GM18511 (cell line): ENCODE data around the gene NUP85.
"Not testable (repeated sequence)": the region's sequence is repeated elsewhere in the genome, so short reads cannot be mapped to it uniquely, and the experiment has no call there.

Experiments used
- ATAC-seq: cut with Tn5 transposase; IDR thresholded peaks from one replicate; pipeline ENCODE4 v1.9.1; 2021; ENCODE audit warnings: mild to moderate bottlenecking, moderate library complexity; ENCODE audit not compliant: unreplicated experiment

The NUP85 gene

DNA sequence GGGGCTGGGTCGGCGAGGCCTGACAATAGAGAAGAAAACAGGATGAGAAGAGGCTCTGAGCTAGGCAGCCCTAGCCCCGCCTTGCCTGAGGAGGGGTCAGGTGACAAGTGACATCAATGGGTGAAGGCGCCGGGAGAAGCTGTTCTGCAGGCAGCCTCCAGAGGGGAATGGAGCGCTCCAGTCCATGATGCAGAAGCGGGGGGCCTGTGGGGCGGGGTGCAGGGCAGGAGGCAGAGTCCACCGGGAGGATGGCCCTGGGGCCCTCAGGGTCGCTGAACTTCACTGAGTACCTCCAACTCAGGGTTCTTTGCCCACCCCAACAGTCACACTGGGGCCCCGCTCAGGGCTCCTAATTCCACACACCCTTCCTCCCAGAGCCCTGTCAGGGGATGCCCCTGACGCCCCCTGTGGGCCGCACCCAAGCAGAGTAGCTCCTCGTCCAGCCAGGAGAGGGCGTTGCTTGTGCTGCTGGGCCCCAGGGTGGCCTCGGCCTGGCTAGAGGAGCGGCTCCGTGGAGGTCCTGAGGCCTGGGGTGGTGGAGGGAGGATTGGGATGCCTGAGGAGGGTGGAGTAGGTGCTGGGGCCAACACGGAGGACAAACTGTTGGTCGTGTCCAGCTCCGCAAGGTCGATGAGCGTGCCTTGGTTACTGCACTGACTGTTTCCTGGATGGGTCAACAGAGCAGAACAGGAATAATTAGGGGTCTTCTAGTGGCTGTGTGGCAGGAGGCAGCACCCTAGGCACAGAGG, 35.1 kb downstream of the NUP85 start:
- ATAC-seq = no peak

DNA sequence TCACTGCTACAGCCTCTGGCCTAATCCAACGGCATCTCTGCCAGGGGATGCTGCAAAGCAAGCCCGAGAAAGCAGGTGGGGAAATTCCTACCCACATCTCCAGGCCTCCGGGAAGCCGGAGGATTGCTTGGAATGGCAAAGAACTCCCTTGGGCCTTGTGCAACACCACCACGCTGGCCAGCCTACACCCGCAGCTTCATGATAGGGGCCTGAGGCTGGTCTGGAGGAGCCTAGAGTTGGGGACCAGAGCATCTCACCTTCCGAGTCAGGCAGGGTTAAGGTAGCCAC, 35.6 kb downstream of the NUP85 start:
- ATAC-seq = no peak

DNA sequence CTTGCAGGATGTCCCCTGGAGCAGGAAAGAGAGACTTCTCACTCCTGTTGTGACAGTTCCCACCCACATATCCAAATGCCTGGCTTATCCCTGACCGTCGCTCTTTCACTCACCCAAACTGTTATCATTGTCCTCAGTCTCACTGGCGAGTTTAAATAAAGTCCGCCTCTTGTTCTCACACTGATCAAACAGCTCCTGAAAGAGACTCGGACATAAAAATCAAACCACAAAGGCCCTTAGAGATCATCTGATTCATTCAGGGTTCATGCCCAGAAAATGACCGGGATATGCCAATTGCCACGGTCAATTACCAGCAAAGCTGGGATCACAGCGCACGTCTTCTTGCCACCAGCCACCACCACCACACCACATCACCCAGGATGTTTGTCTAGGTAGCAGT, 36.0 kb downstream of the NUP85 start:
- ATAC-seq = no peak

DNA sequence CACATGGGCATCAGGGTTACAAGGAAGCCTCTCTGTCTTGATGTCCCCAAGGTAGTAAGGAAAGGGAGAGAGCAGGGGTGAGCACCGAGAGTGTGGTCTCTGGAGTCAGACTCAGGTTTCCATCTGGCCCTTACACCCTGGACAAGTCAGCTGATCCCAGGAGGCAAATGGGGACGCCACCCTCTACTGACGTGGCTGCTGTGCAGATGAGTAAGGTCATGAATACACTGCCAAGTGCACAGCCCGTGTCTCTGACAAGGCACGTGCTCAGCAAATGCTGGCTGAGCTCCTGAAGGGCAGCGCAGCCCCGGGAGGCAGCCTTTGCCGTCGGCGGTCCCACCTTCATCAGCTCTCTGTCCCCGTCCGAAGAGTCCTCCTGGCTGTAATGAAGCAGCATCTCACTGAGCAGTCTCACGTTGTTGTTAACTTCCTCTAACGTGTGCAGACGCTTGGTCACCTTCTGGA, 36.5 kb downstream of the NUP85 start:
- ATAC-seq = no peak

DNA sequence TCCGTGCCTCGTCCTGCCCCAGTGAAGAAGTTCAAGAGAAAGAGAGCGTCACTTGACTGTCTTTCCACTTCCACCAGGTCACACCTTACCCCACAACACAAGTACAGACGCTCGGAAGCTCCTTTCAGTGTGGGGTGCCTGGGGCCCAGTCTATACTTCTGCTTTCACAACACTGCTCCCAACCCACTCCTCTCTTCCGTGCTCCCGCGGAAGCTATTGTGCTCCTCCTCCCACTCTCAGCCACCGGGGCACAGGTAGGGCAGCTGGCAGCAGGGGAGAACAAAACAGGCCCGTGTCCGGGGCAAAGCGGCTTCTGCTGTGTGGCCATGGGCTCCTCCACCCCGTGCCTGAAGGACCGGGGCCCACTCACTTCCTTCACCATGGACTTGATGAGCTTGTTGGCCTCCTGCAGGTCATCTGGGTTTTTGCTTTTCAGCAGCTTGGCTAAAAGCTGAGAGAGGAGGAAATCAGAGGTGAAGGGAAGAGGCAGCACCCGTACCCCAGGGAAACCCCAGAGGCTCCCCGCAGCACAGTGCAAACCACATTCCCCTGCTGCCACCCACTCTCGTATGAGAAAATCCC, 37.1 kb downstream of the NUP85 start:
- ATAC-seq = peak; percentile 47

DNA sequence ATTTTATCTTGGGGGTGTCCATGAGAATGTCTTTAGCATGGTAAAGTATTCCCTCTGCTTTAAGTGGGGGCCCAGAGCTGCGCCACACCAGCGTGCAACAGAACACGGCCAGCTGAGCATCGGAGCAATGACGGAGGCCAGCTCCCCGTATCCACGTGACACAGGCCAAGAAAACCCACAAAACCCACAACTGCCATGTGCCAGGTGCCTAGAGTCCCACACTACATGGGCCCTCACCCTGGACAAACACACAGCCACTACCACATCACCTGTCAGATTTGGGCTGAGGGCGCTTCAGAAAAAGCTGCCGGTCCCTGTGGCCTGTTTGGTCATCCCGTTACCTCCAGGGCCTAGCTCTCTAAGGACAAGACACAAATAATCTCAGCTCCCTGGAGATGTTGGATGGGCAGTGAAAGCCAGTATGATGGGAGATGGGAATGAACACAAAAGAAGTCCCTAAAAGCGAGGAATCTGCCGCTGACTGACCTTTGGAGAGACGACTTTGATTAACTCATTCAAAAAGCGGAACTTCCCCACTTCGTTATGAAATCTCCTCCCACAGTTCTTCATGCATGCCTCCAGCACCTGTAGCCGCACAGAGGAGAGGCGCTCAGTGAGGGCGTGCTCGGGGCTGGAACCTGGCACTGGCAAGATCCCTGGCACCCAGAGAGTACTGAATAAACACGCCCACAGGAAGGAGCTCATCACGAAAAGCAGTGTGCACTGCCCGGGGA, 38.8 kb downstream of the NUP85 start:
- no peak for ATAC-seq

DNA sequence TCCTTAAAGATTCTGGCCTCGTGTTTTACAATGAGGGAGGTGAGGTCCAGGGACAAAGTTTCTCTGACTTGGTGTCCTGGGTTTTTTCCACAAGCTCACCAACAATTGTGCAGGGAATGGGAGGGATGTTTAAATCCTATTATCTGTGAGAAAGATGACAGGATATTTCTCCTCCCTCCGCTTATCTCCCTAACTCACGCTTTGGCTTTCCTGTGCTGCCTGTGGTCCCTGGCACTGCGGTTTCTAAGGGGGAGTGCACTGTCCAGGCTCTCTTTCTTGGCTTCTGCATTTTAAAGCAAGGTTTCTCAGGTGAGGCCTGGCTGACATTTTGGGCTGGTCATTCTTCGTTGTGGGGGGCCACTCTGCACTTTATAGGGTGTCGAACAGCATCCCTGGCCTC, 39.5 kb downstream of the NUP85 start:
- ATAC-seq = no peak

DNA sequence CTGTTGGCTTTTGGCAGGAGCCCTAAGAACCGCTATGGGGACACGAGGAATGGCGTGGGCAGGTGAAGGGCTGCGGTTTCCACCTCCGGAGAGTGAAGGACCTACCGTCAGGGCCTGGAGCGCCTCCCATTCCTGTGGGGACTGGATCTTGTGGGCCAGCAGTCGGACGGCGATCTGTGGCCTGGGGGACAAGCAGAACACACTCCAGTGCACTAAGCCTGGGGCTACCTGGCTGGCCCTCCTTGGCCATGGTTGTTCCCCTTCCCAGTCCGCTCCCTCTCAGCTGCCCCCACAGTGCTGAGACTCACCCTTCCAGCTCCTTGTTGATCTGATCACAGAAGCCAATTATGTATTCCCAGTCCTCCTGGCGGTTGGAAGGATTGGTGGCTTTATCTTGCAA, 40.9 kb downstream of the NUP85 start:
- no peak for ATAC-seq

DNA sequence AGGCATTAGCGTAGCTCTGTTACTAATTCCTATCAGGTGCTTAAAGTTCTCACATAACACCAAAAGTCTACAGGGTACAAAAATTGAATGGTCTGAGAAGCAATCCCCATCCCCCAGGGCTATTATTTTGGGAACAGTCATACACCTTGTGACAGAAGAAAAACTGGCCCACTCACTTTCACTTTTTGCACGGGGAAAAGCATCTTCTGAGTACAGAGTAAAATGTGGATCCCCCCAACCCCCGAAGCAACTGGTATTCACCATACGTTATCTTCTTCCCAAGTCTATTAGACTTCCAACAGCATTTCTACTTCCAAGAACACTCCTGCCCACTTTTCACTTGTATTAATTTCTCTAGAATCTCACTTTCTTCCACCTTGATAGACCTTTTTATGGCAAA, 44.1 kb downstream of the NUP85 start:
- ATAC-seq = no peak

DNA sequence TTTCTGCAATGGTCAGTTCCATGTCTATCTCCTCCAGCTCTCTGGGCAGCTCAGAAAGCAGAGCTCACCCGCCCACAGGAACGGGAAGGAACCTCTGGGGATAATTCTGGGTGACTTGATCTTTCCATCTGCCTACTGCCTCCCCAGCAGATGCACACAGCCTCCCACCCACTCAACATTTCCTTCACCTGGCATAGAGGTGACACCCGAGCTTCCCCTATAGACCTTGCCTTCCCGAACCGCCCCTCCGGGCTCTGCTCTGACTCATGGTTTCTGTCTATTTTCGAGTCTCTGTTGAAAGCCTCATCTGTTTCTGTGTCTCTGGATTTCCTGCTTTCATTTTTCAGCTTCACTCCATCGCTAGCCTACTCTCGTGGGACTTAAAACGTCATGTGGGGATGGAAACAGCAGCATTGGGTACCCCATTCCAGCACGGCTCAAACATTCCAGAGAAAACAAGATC, 44.6 kb downstream of the NUP85 start:
- peak; percentile 94 for ATAC-seq

DNA sequence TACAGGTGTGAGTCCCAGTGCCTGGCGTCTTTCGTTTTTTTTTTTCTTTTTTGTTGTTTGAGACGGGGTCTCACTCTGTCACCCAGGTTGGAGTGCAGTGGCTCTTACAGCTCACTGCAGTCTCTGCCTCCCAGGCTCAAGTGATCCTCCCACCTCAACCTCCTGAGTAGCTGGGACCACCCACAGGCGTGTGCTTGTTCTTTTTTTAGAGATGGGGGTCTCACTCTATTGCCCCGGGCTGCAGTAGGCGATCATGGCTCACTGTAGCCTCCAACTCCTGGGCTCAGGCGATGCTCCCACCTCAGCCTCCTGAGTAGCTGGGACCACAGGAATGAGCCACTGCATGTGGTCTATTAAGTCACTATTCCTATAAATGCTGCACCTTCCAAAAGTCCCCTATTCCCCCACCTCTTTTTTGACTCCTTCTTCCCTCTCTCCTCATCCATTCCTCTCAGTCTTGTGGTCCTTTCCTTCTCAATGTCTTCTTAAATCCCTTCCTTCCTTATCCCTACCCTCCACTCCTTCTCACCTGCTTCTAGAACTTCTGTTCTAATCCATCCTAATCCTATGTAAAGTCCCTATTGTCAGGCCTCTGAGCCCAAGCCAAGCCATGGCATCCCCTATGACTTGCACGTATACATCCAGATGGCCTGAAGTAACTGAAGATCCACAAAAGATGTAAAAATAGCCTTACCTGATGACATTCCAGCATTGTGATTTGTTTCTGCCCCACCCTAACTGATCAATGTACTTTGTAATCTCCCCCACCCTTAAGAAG, 46.7 kb downstream of the NUP85 start:
- ATAC-seq = no peak

DNA sequence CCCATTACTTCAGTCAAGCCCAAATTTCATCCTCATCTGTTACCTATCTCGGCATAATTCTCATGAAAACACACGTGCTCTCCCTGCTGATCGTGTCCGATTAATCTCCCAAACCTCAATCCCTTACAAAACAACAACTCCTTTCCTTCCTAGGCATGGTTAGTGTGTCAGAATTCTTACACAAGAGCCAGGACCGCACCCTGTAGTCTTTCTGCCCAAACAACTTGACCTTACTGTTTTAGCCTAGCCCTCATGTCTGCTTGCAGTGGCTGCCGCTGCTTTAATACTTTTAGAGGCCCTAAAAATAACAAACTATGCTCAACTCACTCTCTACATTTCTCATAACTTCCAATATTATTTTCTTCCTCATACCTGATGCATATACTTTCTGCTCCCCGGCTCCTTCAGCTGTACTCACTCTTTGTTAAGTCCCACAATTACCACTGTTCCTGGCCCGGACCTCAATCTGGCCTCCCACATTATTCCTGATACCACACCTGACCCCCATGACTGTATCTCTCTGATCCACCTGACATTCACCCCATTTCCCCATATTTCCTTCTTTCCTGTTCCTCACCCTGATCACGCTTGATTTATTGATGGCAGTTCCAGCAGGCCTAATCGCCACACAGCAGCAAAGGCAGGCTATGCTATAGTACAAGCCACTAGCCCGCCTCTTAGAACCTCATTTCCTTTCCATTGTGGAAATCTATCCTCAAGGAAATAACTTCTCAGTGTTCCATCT, 50.6 kb downstream of the NUP85 start:
- not testable (repeated sequence) for ATAC-seq

DNA sequence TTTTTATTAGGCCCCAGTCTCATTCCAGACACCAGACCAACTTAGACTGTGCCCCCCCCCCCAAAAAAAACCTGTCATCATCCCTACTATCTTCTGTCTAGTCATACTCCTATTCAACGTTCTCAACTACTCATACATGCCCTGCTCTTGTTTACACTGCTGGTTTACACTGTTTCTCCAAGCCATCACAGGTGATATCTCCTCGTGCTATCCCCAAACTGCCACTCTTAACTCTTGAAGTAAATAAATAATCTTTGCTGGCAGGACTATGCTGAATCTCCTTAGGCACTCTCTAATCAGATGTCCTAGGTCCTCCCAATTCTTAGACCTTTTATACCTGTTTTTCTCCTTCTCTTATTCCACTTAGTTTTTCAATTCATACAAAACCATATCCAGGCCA, 51.7 kb downstream of the NUP85 start:
- ATAC-seq = not testable (repeated sequence)

DNA sequence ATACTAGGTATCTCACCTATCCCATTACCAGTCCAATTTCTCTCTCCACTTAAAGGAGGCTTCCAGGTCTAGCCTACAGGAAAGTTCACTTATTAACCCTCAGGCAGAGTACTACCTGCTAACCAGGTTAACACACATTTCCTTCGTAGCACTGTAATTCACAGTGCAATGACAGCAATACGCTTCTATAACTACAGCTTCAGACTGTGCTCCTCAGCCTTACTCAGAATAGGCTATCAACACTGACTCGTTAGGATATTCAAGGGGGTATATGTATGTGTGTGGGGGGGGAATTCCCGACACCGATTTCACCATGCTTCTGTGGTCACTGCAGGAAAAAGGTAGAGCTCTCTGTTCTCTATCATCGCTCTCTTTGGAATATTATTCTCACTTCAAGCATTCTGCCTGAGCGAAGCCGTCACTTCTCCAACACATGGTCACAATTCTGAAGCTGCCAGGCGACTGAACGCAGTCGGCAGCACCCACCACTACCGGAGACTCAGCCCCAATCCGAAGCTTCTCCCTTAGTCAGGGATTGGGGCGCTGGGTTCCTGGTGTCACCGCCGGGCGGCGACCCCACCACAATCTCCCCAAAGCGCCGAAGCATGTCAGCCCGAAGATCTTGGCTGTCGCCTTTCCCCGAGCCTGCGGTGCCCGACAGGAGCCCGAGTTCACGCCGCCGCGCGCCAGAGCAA, 55.3 kb downstream of the NUP85 start:
- peak; percentile 26 for ATAC-seq

DNA sequence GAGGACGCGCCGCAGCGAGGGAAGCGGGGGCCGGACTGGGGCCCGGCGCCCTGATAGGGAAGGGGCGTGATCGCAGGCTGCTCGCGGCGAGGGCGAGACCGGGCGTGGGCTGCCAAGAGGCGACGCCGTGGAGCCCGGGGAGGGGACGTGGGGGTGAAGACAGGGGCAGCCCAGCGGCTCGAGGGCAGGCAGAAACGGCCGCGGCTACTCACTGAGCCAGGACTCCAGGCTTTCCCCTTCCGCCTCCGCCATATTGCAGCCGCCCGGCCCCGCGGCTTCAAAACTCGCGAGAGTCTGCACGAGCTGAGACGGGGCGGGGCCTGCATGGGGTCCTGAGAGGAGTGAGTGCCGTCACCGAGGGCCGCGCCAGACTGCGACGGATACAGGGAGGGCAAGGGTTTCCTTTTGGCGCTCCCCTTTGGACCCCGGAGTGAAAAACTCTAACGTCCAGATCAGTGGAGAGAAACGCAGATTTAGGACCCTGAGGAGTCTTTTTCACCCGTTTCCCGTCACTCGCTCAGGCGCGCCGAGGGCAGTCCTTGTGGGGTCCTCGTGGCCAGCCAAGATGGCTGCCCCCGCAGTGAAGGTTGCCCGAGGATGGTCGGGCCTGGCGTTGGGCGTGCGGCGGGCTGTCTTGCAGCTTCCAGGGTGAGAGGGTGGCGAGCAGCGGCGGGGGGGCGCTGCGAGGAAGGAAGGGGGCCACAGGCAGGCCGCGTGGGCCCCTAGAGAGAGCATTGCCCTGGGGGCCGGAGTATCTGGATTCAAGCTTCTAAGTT, 56.0 kb downstream of the NUP85 start, which contains the start of the genes GGA3 and MRPS7:
Gene GGA3, minus strand, starts transcription at position 271 of the 776 bp plus-strand sequence. Its CDS starts 19 bp downstream, at position 252.
Gene MRPS7, plus strand, starts transcription at position 544 of the 776 bp plus-strand sequence. Its CDS starts 22 bp downstream, at position 566.
- peak; percentile 93 for ATAC-seq

DNA sequence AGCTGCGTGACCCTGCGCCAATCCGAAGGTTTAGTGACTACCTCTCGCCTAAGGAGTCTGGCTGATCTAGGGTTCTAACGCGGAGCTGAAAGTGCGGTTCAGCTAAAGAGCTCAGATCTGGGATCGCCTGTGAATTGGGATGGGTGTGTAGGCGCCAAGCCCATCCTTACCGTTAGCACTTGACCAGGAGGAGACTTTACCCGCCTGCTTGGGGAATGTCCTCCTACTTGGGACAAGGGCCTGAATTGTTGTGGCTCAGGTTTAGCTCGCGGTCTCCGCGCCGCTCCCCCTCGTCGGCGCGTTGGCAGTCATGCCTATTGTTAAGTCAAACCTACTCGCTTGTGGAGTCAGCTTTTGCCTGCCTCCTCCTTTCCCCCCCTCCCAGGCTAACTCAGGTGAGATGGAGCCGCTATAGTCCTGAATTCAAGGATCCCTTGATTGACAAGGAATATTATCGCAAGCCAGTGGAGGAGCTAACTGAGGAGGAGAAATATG, 56.7 kb downstream of the NUP85 start:
- ATAC-seq = no peak

DNA sequence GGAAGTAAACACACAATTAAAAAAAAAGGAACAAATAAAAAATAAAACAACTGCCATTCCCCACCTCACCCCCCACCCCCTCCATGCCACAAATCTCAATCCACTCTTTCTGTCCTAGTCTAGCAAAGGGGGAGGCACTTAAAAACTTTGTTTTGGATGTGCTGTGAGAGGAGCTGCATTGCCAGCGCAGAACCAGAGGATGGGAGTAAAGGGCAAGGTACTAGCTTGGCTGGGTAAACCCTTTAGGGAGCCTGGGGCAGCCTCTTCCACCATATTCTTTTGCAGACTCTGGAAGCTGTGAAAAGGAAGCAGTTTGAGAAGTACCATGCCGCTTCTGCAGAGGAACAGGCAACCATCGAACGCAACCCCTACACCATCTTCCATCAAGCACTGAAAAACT, 57.6 kb downstream of the NUP85 start:
- no peak for ATAC-seq

DNA sequence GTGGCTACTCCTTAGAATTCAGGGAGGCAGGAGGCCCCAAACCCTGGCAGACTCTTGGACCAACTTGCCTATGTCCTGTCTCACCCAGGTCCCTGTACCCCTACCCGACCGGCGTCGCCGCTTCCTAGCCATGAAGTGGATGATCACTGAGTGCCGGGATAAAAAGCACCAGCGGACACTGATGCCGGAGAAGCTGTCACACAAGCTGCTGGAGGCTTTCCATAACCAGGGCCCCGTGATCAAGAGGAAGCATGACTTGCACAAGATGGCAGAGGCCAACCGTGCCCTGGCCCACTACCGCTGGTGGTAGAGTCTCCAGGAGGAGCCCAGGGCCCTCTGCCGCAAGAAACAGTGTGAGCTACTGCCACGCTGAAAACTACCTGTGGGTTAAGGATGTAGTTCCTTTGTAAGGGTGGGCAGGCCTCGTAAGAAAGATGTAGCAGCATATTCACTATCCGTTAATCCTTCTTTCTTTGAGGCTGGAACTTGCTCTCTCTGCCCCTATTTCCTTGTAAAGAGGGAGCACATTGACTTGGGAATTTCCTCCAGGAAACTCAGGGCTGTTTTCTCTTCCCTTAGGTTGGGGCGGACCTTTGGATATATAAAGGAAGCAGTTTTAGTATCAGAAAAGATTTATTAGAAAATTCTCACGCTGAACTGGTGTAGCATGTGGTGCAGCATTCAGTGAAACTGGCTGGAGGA, 60.3 kb downstream of the NUP85 start:
- no peak for ATAC-seq
